Mesenchymal stem cell (in vitro differentiated cells and primary cell): ENCODE data around the gene GDAP2.
"Not testable (repeated sequence)": the region's sequence is repeated elsewhere in the genome, so short reads cannot be mapped to it uniquely, and the experiment has no call there.

Source experiments
- DNase-seq: peaks from one replicate; pipeline ENCODE4 v3.0.0-alpha.2; 2013
- H2AFZ ChIP-seq: one replicate; pipeline ENCODE4 v1.6.1; 2013; ENCODE audit warnings: low read depth, mild to moderate bottlenecking, control low read depth, inconsistent platforms, low read length, moderate library complexity
- H2AK5ac ChIP-seq: 2 replicates; pipeline ENCODE4 v1.6.1; 2013; ENCODE audit warnings: low read length, moderate library complexity, mild to moderate bottlenecking, inconsistent platforms; ENCODE audit not compliant: severe bottlenecking
- H2BK120ac ChIP-seq: one replicate; pipeline ENCODE4 v1.6.1; 2013; ENCODE audit warnings: low read depth, mild to moderate bottlenecking, inconsistent platforms, low read length, moderate library complexity
- H2BK12ac ChIP-seq, 2 experiments: one replicate each; pipeline ENCODE4 v1.6.1; 2013; ENCODE audit warnings: inconsistent platforms in 2 of 2, low read length in 2 of 2, mild to moderate bottlenecking in 2 of 2, moderate library complexity in 2 of 2, control low read depth in 1 of 2
- H2BK15ac ChIP-seq: one replicate; pipeline ENCODE4 v1.6.1; 2013; ENCODE audit warnings: mild to moderate bottlenecking, low read depth, inconsistent platforms; ENCODE audit not compliant: poor library complexity, severe bottlenecking
- H2BK5ac ChIP-seq: 2 replicates; pipeline ENCODE4 v1.6.1; 2013; ENCODE audit warnings: low read depth, mild to moderate bottlenecking, low read length, control low read depth, inconsistent platforms; ENCODE audit not compliant: poor library complexity, severe bottlenecking
- H3K14ac ChIP-seq, 2 experiments: one replicate each; pipeline ENCODE4 v1.6.1; 2013; ENCODE audit warnings: inconsistent platforms in 2 of 2, low read length in 2 of 2, control low read depth in 1 of 2, mild to moderate bottlenecking in 1 of 2, moderate library complexity in 1 of 2
- H3K18ac ChIP-seq, 2 experiments: one replicate each; pipeline ENCODE4 v1.6.1; 2013; ENCODE audit warnings: inconsistent platforms in 2 of 2, low read length in 2 of 2, control low read depth in 1 of 2, low read depth in 1 of 2, mild to moderate bottlenecking in 1 of 2
- H3K23ac ChIP-seq, 2 experiments: one replicate each; pipeline ENCODE4 v1.6.1; 2013; ENCODE audit warnings: inconsistent platforms in 2 of 2, low read length in 2 of 2, mild to moderate bottlenecking in 2 of 2, moderate library complexity in 2 of 2, control low read depth in 1 of 2
- H3K27ac ChIP-seq: 2 replicates; pipeline ENCODE4 v1.5.1; 2013; ENCODE audit warnings: mild to moderate bottlenecking, moderate library complexity, low read length, control low read depth, inconsistent platforms; ENCODE audit not compliant: poor library complexity, severe bottlenecking
- H3K27me3 ChIP-seq, 2 experiments: 2 replicates each; pipeline versions ENCODE4 v1.6.1 to v1.7.0; 2013; ENCODE audit warnings: low read length in 2 of 2, mild to moderate bottlenecking in 2 of 2, moderate library complexity in 2 of 2, control low read depth in 1 of 2, inconsistent platforms in 1 of 2; ENCODE audit not compliant: control insufficient read depth in 1 of 2, insufficient read depth in 1 of 2
- H3K36me3 ChIP-seq, 2 experiments: 2 replicates each; pipeline versions ENCODE4 v1.6.1 to v1.7.0; 2013; ENCODE audit warnings: low read length in 2 of 2, control low read depth in 1 of 2, inconsistent platforms in 1 of 2, low read depth in 1 of 2, mild to moderate bottlenecking in 1 of 2; ENCODE audit not compliant: insufficient read depth in 2 of 2, control insufficient read depth in 1 of 2
- H3K4ac ChIP-seq, 2 experiments: one replicate each; pipeline ENCODE4 v1.6.1; 2013; ENCODE audit warnings: inconsistent platforms in 2 of 2, low read length in 2 of 2, mild to moderate bottlenecking in 2 of 2, moderate library complexity in 2 of 2, control low read depth in 1 of 2, low read depth in 1 of 2
- H3K4me1 ChIP-seq: 2 replicates; pipeline ENCODE4 v1.6.1; 2013; ENCODE audit warnings: low read depth, low read length, control low read depth; ENCODE audit not compliant: control insufficient read depth, insufficient read depth
- H3K4me2 ChIP-seq: 2 replicates; pipeline ENCODE4 v1.6.1; 2013; ENCODE audit warnings: low read length, mild to moderate bottlenecking, inconsistent platforms; ENCODE audit not compliant: poor library complexity, severe bottlenecking
- H3K4me3 ChIP-seq, 2 experiments: 2 replicates each; pipeline versions ENCODE4 v1.5.1 to v1.7.0; 2013; ENCODE audit warnings: low read length in 2 of 2, mild to moderate bottlenecking in 2 of 2, control low read depth in 1 of 2, low read depth in 1 of 2; ENCODE audit not compliant: insufficient read depth in 1 of 2
- H3K79me1 ChIP-seq: replicated peaks from 2 replicates; pipeline ENCODE4 v1.6.1; 2013; ENCODE audit warnings: mild to moderate bottlenecking, control low read depth, low read length, inconsistent platforms; ENCODE audit not compliant: poor library complexity, severe bottlenecking
- H3K9ac ChIP-seq: 2 replicates; pipeline ENCODE4 v1.7.0; 2013; ENCODE audit warnings: mild to moderate bottlenecking, low read length, moderate library complexity
- H3K9me3 ChIP-seq: 2 replicates; pipeline ENCODE4 v1.7.0; 2013; ENCODE audit warnings: mild to moderate bottlenecking, low read length; ENCODE audit not compliant: control insufficient read depth
- H4K8ac ChIP-seq: one replicate; pipeline ENCODE4 v1.6.1; 2013; ENCODE audit warnings: inconsistent platforms, mild to moderate bottlenecking, low read length, moderate library complexity
- H4K91ac ChIP-seq: one replicate; pipeline ENCODE4 v1.6.1; 2013; ENCODE audit warnings: mild to moderate bottlenecking, low read length, inconsistent platforms
- WGBS: methylation state at CpG from one replicate; pipeline ENCODE4 v1.1.7; 2013; ENCODE audit warnings: mixed read lengths; 5-methylcytosine and 5-hydroxymethylcytosine counted together

GDAP2 gene

DNA sequence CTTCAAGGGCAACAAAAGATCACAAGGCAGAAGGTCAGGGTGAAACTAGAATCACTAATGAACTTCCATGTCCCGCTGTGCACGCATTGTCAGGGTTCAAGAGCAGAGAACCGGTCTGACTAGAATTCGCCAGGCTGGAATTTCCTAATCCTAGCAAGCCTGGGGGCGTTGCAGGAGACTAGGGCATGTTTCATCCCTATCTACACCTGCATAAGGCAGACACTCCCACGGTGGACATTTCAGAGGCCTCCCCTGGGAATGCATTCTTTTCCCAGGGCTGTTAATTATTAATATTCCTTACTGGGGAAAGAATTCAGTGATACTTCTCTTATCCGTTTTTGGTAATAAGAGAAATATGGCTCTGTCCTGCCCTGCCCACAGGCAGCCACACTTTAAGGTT, 6.7 kb downstream of the GDAP2 start:
- not testable (repeated sequence) for H3K9me3 ChIP-seq, H3K14ac ChIP-seq
- 96% methylated on average over 6 of the region's 7 CpGs for WGBS

DNA sequence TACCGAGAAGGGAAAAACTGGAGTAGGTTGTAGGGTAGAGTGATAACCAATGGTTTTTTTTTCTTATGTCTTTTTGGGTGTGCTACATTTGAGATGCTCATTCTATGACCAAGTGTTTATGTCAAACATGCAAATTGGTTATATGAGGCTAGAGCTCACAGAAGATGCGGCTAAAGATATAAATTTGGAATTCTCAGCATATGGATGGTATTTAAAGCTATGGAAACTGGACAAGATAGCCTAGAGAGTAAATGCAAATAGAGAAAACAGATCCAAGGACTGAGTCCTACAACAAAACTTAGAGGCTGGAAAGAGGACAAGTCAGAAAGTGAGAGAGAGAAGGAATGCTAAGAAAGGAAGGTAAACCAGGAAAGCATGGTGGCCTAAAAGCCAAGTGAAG, 7.4 kb downstream of the GDAP2 start:
- Histone ChIP-seq H4K8ac (no peak overlapping the region), H3K36me3 (peaks cover 3 to 34% of the 10 kb centered on the region in 2 experiments), H2BK5ac (no peak overlapping the region), H3K4me1 (no peaks in the 10 kb centered on the region), H3K14ac (no peak overlapping the region), H2BK12ac (no peak overlapping the region), H3K4me2 (no peak overlapping the region), H3K4ac (no peak overlapping the region), H3K27ac (no peak overlapping the region), H3K9me3 (no peaks in the 10 kb centered on the region), H3K9ac (no peak overlapping the region), H2AFZ (no peak overlapping the region), H3K23ac (no peak overlapping the region), H2AK5ac (no peak overlapping the region), H3K4me3 (no peak overlapping the region), H3K27me3 (no peaks in the 10 kb centered on the region), H3K18ac (no peak overlapping the region), H2BK15ac (no peak overlapping the region), H3K79me1 (peaks cover 10% of the 10 kb centered on the region), H4K91ac (no peak overlapping the region), H2BK120ac (no peak overlapping the region)
- WGBS, result 91% methylated on average over 2 of the region's 2 CpGs
- DNase-seq, result no peak

More for the DNA sequence above, 6.7 kb downstream of the GDAP2 start:
- DNase-seq, H2BK15ac ChIP-seq, H3K9ac ChIP-seq, H3K4me1 ChIP-seq, H2BK120ac ChIP-seq, H2BK12ac ChIP-seq, H2AK5ac ChIP-seq, H2AFZ ChIP-seq, H2BK5ac ChIP-seq, H3K4me3 ChIP-seq, H3K4me2 ChIP-seq, H3K27me3 ChIP-seq, H3K4ac ChIP-seq, H4K91ac ChIP-seq, H3K23ac ChIP-seq, H3K18ac ChIP-seq, H4K8ac ChIP-seq, H3K27ac ChIP-seq: not testable (repeated sequence)
- peaks cover 10% of the 10 kb centered on the region for H3K79me1 ChIP-seq
- H3K36me3 ChIP-seq, result peaks cover 3 to 27% of the 10 kb centered on the region in 2 experiments

- H4K91ac ChIP-seq, result no peak overlapping the region
Measured at GRCh38 chr1:117919376-117919775, 10.0 kb downstream of the GDAP2 start.

GRCh38 chr1:117911051-117911450, 18.4 kb downstream of the GDAP2 start:
- Histone ChIP-seq H3K27ac (no peak overlapping the region), H2AK5ac (no peak overlapping the region), H3K4ac (no peak overlapping the region), H2BK5ac (no peak overlapping the region), H3K4me3 (no peak overlapping the region), H3K23ac (no peak overlapping the region), H3K27me3 (no peaks in the 10 kb centered on the region), H3K36me3 (peaks cover under 1 to 92% of the 10 kb centered on the region in 2 experiments), H3K4me1 (no peaks in the 10 kb centered on the region), H3K4me2 (no peak overlapping the region), H2AFZ (no peak overlapping the region), H3K79me1 (peaks cover 8% of the 10 kb centered on the region), H2BK12ac (no peak overlapping the region), H3K9me3 (no peaks in the 10 kb centered on the region), H3K18ac (no peak overlapping the region), H4K8ac (no peak overlapping the region), H2BK120ac (no peak overlapping the region), H3K14ac (no peak overlapping the region), H4K91ac (no peak overlapping the region), H3K9ac (no peak overlapping the region), H2BK15ac (no peak overlapping the region)
- no peak for DNase-seq

More at GRCh38 chr1:117919376-117919775, 10.0 kb downstream of the GDAP2 start:
- H2AK5ac ChIP-seq, result no peak overlapping the region
- no peaks in the 10 kb centered on the region for H3K4me1 ChIP-seq
- no peaks in the 10 kb centered on the region for H3K9me3 ChIP-seq
- H3K79me1 ChIP-seq, result peaks cover 11% of the 10 kb centered on the region
- H3K23ac ChIP-seq, result no peak overlapping the region
- no peaks in the 10 kb centered on the region for H3K27me3 ChIP-seq
- H3K27ac ChIP-seq, result no peak overlapping the region
- H2BK120ac ChIP-seq, result no peak overlapping the region
- no peak overlapping the region for H2AFZ ChIP-seq
- no peak overlapping the region for H3K14ac ChIP-seq
- peaks cover 5 to 59% of the 10 kb centered on the region in 2 experiments for H3K36me3 ChIP-seq
- H3K9ac ChIP-seq, result no peak overlapping the region
- no peak overlapping the region for H3K4me3 ChIP-seq
- no peak overlapping the region for H2BK12ac ChIP-seq
- no peak for DNase-seq
- no peak overlapping the region for H4K8ac ChIP-seq
- H3K18ac ChIP-seq, result no peak overlapping the region
- no peak overlapping the region for H2BK15ac ChIP-seq
- no peak overlapping the region for H3K4ac ChIP-seq
- H2BK5ac ChIP-seq, result no peak overlapping the region
- no peak overlapping the region for H3K4me2 ChIP-seq
